PC-3 (cell line): ENCODE data around the gene CHD6. TPM values are rescaled to one million over a fixed set of nuclear protein-coding genes. Genes with fewer than 3 reads are reported as not detected.

Experiments
- ATAC-seq: fragments of 200-7000 bp; cut with Tn5 transposase; 2 replicates; pipeline ENCODE4 v1.9.1; 2020; ENCODE audit warnings: mild to moderate bottlenecking, moderate library complexity
- BruUV-seq: library from RNA; stranded (reverse); fragments of 400-500 nt; replicated peaks from 2 replicates; lab custom pipeline; 2021; lab: Mats Ljungman, UMichigan
- CTCF ChIA-PET: fragments of 300-600 bp; sonication (Branson Sonifier 250); formaldehyde crosslinking; loops from one replicate; lab custom pipeline; 2022; ENCODE audit warnings: antibody characterized with exemption; lab: Charles Lee
- POLR2A ChIA-PET: fragments of 300-600 bp; sonication (Branson Sonifier 250); formaldehyde crosslinking; loops from one replicate; lab custom pipeline; 2022; ENCODE audit warnings: antibody characterized with exemption; ENCODE audit not compliant: unreplicated experiment; lab: Charles Lee
- DNase-seq: peaks from one replicate; pipeline ENCODE4 v3.0.0-alpha.2; 2015
- H2AFZ ChIP-seq: fragments of 300-600 bp; sonication (generic); 2 replicates; pipeline ENCODE4 v1.6.0; 2016; ENCODE audit warnings: antibody characterized with exemption, low read length
- H3F3A ChIP-seq: fragments of 300-600 bp; sonication (generic); one replicate; pipeline ENCODE4 v1.6.0; 2017; ENCODE audit warnings: antibody characterized with exemption, low read length, control low read depth, mild to moderate bottlenecking; ENCODE audit not compliant: unreplicated experiment
- H3K27ac ChIP-seq: fragments of 300-600 bp; sonication (generic); 2 replicates; pipeline ENCODE4 v1.5.1; 2016; ENCODE audit warnings: mild to moderate bottlenecking, low read length
- H3K27me3 ChIP-seq: fragments of 300-600 bp; sonication (generic); 2 replicates; pipeline ENCODE4 v1.6.1; 2016; ENCODE audit warnings: low read length, mixed read lengths
- H3K36me3 ChIP-seq: fragments of 300-600 bp; sonication (generic); 2 replicates; pipeline ENCODE4 v1.6.1; 2016; ENCODE audit warnings: low read depth, mixed run types, low read length, mixed read lengths
- H3K4me1 ChIP-seq: fragments of 300-600 bp; sonication (generic); 2 replicates; pipeline ENCODE4 v1.5.1; 2016; ENCODE audit warnings: low read length; ENCODE audit not compliant: insufficient read depth
- H3K4me2 ChIP-seq: fragments of 300-600 bp; sonication (generic); 2 replicates; pipeline ENCODE4 v1.6.0; 2016; ENCODE audit warnings: low read length
- H3K4me3 ChIP-seq: fragments of 300-600 bp; sonication (generic); 2 replicates; pipeline ENCODE4 v1.5.1; 2016; ENCODE audit warnings: mild to moderate bottlenecking, low read length, mixed read lengths
- H3K79me2 ChIP-seq: fragments of 300-600 bp; sonication (generic); 2 replicates; pipeline ENCODE4 v1.6.1; 2017; ENCODE audit warnings: low read length, mixed read lengths
- H3K9ac ChIP-seq: fragments of 300-600 bp; sonication (generic); 2 replicates; pipeline ENCODE4 v1.6.0; 2016; ENCODE audit warnings: mild to moderate bottlenecking, low read length
- H3K9me2 ChIP-seq: fragments of 300-600 bp; sonication (generic); replicated peaks from 2 replicates; pipeline ENCODE4 v1.6.1; 2016; ENCODE audit warnings: mixed run types, low read length, mixed read lengths
- H3K9me3 ChIP-seq: fragments of 300-600 bp; sonication (generic); 2 replicates; pipeline ENCODE4 v1.6.1; 2016; ENCODE audit warnings: low read length, mixed read lengths
- H4K20me1 ChIP-seq: fragments of 300-600 bp; sonication (generic); 2 replicates; pipeline ENCODE4 v1.6.1; 2016; ENCODE audit warnings: low read length, mixed read lengths
- EZH2 ChIP-seq: fragments of 300-600 bp; sonication (generic); IDR thresholded peaks from one replicate; pipeline ENCODE4 v1.6.1; 2017; ENCODE audit warnings: antibody characterized with exemption, mild to moderate bottlenecking, low read length; ENCODE audit not compliant: unreplicated experiment
- EZH2phosphoT487 ChIP-seq: fragments of 300-600 bp; sonication (generic); IDR thresholded peaks from 2 replicates; pipeline ENCODE4 v1.6.1; 2018; ENCODE audit warnings: mild to moderate bottlenecking, antibody characterized with exemption, low read length, borderline replicate concordance
- intact Hi-C: fragments of 100-400 bp; cut with micrococcal nuclease; formaldehyde crosslinking; loops from 2 replicates; pipeline ENCODE4 v1.9.0; 2023
- total RNA-seq: library from RNA; depleted of rRNA; stranded (reverse); fragments of >200 nt; gene quantifications from 2 replicates; pipeline ENCODE4 v1.2.3, GENCODE V29; 2014
- TF ChIP-seq, protein P1 (sequence below): fragments of 300-600 bp; sonication (generic); conservative IDR thresholded peaks from 2 replicates; pipeline ENCODE4 v1.5.1; 2017; ENCODE audit warnings: antibody characterized with exemption, low read depth, mild to moderate bottlenecking, low read length

Gene CHD6
- total RNA-seq, 1 experiment from 2014 or later, result 19.5 TPM

DNA sequence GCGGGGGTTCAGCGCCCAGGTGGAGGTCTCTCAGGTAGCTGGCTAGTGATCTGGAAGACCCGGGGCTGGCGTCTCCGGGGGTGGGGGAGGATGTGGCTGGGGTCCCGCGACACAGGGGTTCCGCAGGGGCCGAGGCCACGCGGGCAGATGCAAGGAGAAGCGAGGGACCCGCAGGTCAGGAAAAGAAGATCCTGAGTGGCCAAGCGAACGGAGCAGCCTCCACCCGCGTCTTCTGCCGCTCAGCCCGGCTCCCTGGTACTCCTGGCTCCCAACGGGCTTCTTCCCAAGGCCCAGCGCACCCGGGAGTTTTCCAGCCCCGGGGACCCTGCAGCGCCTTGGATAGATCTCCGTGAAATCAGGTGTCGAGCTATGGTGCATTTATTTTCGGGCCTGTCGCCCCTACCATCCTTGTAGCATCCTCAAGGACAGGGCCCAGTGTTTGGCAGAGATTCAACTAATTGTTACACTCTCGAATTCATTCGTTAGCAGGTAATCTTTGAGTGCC lies 682 bp upstream of the CHD6 start:
- Histone ChIP-seq H3K27me3 (no peaks in the 10 kb centered on the region), H3K27ac (no peak overlapping the region), H3K4me1 (peaks cover 15% of the 10 kb centered on the region), H3K9me3 (no peaks in the 10 kb centered on the region), H3K36me3 (no peaks in the 10 kb centered on the region), H3K9ac (peak overlapping the region; percentile 30), H3K9me2 (no peaks in the 10 kb centered on the region), H3F3A (no peaks in the 10 kb centered on the region), H3K4me3 (peak overlapping the region; percentile 69), H3K4me2 (peak overlapping the region; percentile 85), H3K79me2 (peaks cover 38% of the 10 kb centered on the region), H2AFZ (peak overlapping the region; percentile 95), H4K20me1 (peaks cover 28% of the 10 kb centered on the region)
- TF ChIP-seq EZH2phosphoT487, result no peak
- TF ChIP-seq, protein P1, sequence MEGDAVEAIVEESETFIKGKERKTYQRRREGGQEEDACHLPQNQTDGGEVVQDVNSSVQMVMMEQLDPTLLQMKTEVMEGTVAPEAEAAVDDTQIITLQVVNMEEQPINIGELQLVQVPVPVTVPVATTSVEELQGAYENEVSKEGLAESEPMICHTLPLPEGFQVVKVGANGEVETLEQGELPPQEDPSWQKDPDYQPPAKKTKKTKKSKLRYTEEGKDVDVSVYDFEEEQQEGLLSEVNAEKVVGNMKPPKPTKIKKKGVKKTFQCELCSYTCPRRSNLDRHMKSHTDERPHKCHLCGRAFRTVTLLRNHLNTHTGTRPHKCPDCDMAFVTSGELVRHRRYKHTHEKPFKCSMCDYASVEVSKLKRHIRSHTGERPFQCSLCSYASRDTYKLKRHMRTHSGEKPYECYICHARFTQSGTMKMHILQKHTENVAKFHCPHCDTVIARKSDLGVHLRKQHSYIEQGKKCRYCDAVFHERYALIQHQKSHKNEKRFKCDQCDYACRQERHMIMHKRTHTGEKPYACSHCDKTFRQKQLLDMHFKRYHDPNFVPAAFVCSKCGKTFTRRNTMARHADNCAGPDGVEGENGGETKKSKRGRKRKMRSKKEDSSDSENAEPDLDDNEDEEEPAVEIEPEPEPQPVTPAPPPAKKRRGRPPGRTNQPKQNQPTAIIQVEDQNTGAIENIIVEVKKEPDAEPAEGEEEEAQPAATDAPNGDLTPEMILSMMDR, result no peak
- no peak for TF ChIP-seq EZH2
- ATAC-seq, result peak; percentile 16
- POLR2A ChIA-PET, result interaction anchor here (0.6 kb wide), 2 partner anchors 169 to 1848 kb away, joined by 5 to 6 read pairs; no protein-coding TSS in a partner anchor
- no peak for DNase-seq
- BruUV-seq, result TSS peak; percentile 28
- intact Hi-C loops, result loop anchor here (5.0 kb wide), 3 partner anchors 137 to 482 kb away; partner anchors contain the start of genes LPIN3 and PLCG1
- CTCF ChIA-PET, result interaction anchor here (0.8 kb wide), 1 partner anchor 278 kb away, joined by 4 read pairs; the partner anchor contains the start of gene LPIN3

DNA sequence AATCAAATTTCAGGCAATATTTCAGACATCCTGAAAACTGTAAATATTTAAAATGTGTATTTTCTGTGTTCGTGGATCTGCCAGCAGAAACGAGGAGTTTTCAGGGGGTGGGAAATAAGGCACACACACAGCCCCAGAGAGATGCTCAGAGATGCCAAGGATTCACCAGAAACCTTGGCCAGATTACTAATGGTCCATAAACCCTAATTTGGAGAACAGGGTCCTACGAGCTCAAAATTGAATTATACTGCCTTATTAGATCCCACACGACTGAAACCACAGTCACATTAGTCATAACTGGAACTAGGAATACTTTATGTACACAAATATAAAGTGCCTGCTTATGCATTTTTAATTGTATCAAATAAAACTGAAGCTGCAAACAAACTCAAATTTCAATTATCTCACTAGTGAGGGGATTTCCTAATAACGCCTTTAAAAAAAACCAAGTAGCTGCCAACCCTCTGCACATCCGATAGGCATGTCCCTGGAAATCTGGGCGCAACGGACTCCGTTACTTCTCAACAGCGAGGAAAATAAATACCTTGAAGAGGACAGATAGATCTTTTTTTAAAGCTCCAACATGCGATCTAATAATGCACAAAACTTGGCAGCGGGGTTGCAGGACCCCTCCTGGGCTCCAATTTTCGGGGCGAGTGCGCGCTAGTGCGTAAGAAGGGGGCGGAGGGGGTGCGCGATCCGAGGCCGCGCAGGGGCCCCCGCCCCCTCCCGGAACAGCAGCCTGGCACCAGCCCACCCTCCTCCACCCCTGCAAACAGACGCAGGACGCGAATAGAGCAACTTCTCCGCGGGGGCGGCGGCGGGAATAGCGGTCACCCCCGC lies 897 bp downstream of the CHD6 start:
- TSS peak; percentile 52 for BruUV-seq
- Histone ChIP-seq H3K27me3 (no peaks in the 10 kb centered on the region), H3K4me1 (peaks cover 15% of the 10 kb centered on the region), H3K9ac (peak overlapping the region; percentile 22), H3K9me3 (no peaks in the 10 kb centered on the region), H2AFZ (peak overlapping the region; percentile 26), H3K27ac (no peak overlapping the region), H3K9me2 (no peaks in the 10 kb centered on the region), H3K4me3 (peak overlapping the region; percentile 74), H3F3A (no peaks in the 10 kb centered on the region), H3K79me2 (peaks cover 54% of the 10 kb centered on the region), H4K20me1 (peaks cover 40% of the 10 kb centered on the region), H3K36me3 (no peaks in the 10 kb centered on the region), H3K4me2 (peak overlapping the region; percentile 84)
- peak; percentile 42 for DNase-seq
- peak; percentile 6 for ATAC-seq
- intact Hi-C loops, result loop anchor here (1.0 to 5.0 kb wide), 4 partner anchors 76 to 480 kb away; partner anchors contain the start of genes LPIN3 and PLCG1
- ChIA-PET CTCF (interaction anchor here (0.9 kb wide), 1 partner anchor 277 kb away, joined by 7 read pairs; the partner anchor contains the start of gene LPIN3), POLR2A (no interaction called here)
- TF ChIP-seq EZH2phosphoT487 (no peak), EZH2 (no peak)
- TF ChIP-seq, protein P1, result no peak
